Erythroblast (primary cell): Measurements from ENCODE around the gene TMEM89.

Experiments used
- DNase-seq, 2 experiments: peaks; one replicate each; lab custom pipeline; 2025; lab: John Stamatoyannopoulos, UW
- GATA1 ChIP-seq: IDR thresholded peaks from 2 replicates; pipeline ENCODE4 v1.6.1; 2011; ENCODE audit warnings: low read depth, mild to moderate bottlenecking, control low read depth, low read length, moderate library complexity
- POLR2A ChIP-seq: IDR thresholded peaks from 2 replicates; pipeline ENCODE4 v1.6.1; 2011; ENCODE audit warnings: mild to moderate bottlenecking, low read length

Gene TMEM89

GRCh38 chr3:48652923-48653715 is 31.6 kb upstream of the TMEM89 start:
- TF ChIP-seq POLR2A: no peak
- TF ChIP-seq GATA1: no peak
- DNase-seq: no peak

- TF ChIP-seq GATA1 (no peak), POLR2A (no peak)
Measured at GRCh38 chr3:48651771-48652170, 30.2 kb upstream of the TMEM89 start.

GRCh38 chr3:48650723-48651122 is 29.2 kb upstream of the TMEM89 start:
- no peak for TF ChIP-seq POLR2A
- no peak for TF ChIP-seq GATA1
- no peak for DNase-seq

More at GRCh38 chr3:48651771-48652170, 30.2 kb upstream of the TMEM89 start:
- DNase-seq: no peak

GRCh38 chr3:48648188-48648850 is 26.8 kb upstream of the TMEM89 start:
- no peak for DNase-seq
- TF ChIP-seq GATA1 (no peak), POLR2A (no peak)

GRCh38 chr3:48647714-48648113 is 26.1 kb upstream of the TMEM89 start:
- DNase-seq: no peak

GRCh38 chr3:48644898-48645760 is 23.6 kb upstream of the TMEM89 start:
- DNase-seq: no peak

More at GRCh38 chr3:48647714-48648113, 26.1 kb upstream of the TMEM89 start:
- no peak for TF ChIP-seq POLR2A
- no peak for TF ChIP-seq GATA1

GRCh38 chr3:48642605-48643004 is 21.0 kb upstream of the TMEM89 start:
- TF ChIP-seq GATA1 (no peak), POLR2A (no peak)
- no peak for DNase-seq

More at GRCh38 chr3:48644898-48645760, 23.6 kb upstream of the TMEM89 start:
- no peak for TF ChIP-seq POLR2A
- TF ChIP-seq GATA1: no peak

- TF ChIP-seq POLR2A (no peak), GATA1 (no peak)
- no peak for DNase-seq
Measured at GRCh38 chr3:48641396-48641795, 19.8 kb upstream of the TMEM89 start.

GRCh38 chr3:48639944-48640606 is 18.5 kb upstream of the TMEM89 start:
- TF ChIP-seq GATA1 (no peak), POLR2A (no peak)
- no peak for DNase-seq

GRCh38 chr3:48637305-48637704 is 15.7 kb upstream of the TMEM89 start:
- TF ChIP-seq POLR2A (no peak), GATA1 (no peak)
- no peak for DNase-seq

- no peak for DNase-seq
- TF ChIP-seq POLR2A (no peak), GATA1 (no peak)
Measured at GRCh38 chr3:48636149-48636655, 14.6 kb upstream of the TMEM89 start.

- DNase-seq: peak; percentile 96 to 97
- TF ChIP-seq GATA1 (no peak), POLR2A (peak; percentile 58)
Measured at GRCh38 chr3:48635222-48636021, 13.9 kb upstream of the TMEM89 start, which contains the start of gene SLC26A6. Gene SLC26A6, minus strand, starts transcription at chr3:48635461. Its CDS starts 68 bp downstream, at chr3:48635393.
